ENCODE measurements around the gene NANOS2.
"Not testable (repeated sequence)": the region's sequence is repeated elsewhere in the genome, so short reads cannot be mapped to it uniquely, and the experiment has no call there.

Gene NANOS2

GRCh38 chr19:45873219-45873772 is 41.3 kb downstream of the NANOS2 start:
- no peak for FAIRE-seq

- no peak for FAIRE-seq
Observed at GRCh38 chr19:45872095-45872919, 42.3 kb downstream of the NANOS2 start.

- no peak for FAIRE-seq
Observed at GRCh38 chr19:45870798-45871197, 43.8 kb downstream of the NANOS2 start.

GRCh38 chr19:45867241-45867640 is 47.3 kb downstream of the NANOS2 start:
- not testable (repeated sequence) for FAIRE-seq

- FAIRE-seq: no peak
Observed at GRCh38 chr19:45866400-45867176, 48.0 kb downstream of the NANOS2 start.

- no peak for FAIRE-seq
Observed at GRCh38 chr19:45865269-45865948, 49.2 kb downstream of the NANOS2 start.

- FAIRE-seq: no peak
Observed at GRCh38 chr19:45864629-45865082, 49.9 kb downstream of the NANOS2 start.

GRCh38 chr19:45863840-45864628 is 50.5 kb downstream of the NANOS2 start, which contains the start of gene FOXA3:
TSS of gene FOXA3 (plus strand) at chr19:45864326. CDS start at chr19:45864457, 131 bp downstream.
- FAIRE-seq: no peak

- no peak for FAIRE-seq
Observed at GRCh38 chr19:45863335-45863839, 51.2 kb downstream of the NANOS2 start.

Measured in TTC549 (cell line).